Parathyroid adenoma (tissue), 2 donors: ENCODE data around the gene PRG3.

Experiments used
- H2AFZ ChIP-seq: fragments of 300-600 bp; sonication (generic); one replicate; pipeline ENCODE4 v1.7.0; 2017; ENCODE audit warnings: antibody characterized with exemption, mild to moderate bottlenecking
- H3K27ac ChIP-seq: fragments of 300-600 bp; sonication (generic); one replicate; pipeline ENCODE4 v1.7.0; 2017
- H3K27me3 ChIP-seq: fragments of 300-600 bp; sonication (generic); one replicate; pipeline ENCODE4 v1.7.0; 2017; ENCODE audit warnings: low read length; ENCODE audit not compliant: control insufficient read depth, insufficient read depth
- H3K36me3 ChIP-seq: fragments of 300-600 bp; sonication (generic); one replicate; pipeline ENCODE4 v1.7.0; 2017; ENCODE audit warnings: low read length; ENCODE audit not compliant: control insufficient read depth, insufficient read depth
- H3K4me1 ChIP-seq: fragments of 300-600 bp; sonication (generic); one replicate; pipeline ENCODE4 v1.7.0; 2017; ENCODE audit warnings: control low read depth
- H3K4me2 ChIP-seq: fragments of 300-600 bp; sonication (generic); one replicate; pipeline ENCODE4 v1.7.0; 2017; ENCODE audit warnings: low read length
- H3K4me3 ChIP-seq: fragments of 300-600 bp; sonication (generic); one replicate; pipeline ENCODE4 v1.7.0; 2017; ENCODE audit warnings: low read depth, low read length
- H3K79me2 ChIP-seq: fragments of 300-600 bp; sonication (generic); one replicate; pipeline ENCODE4 v1.7.0; 2017; ENCODE audit warnings: control low read depth
- H3K9ac ChIP-seq: fragments of 300-600 bp; sonication (generic); one replicate; pipeline ENCODE4 v1.7.0; 2017; ENCODE audit warnings: mild to moderate bottlenecking
- H3K9me3 ChIP-seq: fragments of 300-600 bp; sonication (generic); one replicate; pipeline ENCODE4 v1.7.0; 2017; ENCODE audit warnings: low read length; ENCODE audit not compliant: control insufficient read depth
- TF ChIP-seq, protein P1 (sequence below): fragments of 300-600 bp; sonication (generic); IDR thresholded peaks from one replicate; pipeline ENCODE4 v1.7.0; 2017; ENCODE audit warnings: antibody characterized with exemption, mild to moderate bottlenecking
- donor health status: primary hyperparathyroidism.

PRG3 gene, protein sequence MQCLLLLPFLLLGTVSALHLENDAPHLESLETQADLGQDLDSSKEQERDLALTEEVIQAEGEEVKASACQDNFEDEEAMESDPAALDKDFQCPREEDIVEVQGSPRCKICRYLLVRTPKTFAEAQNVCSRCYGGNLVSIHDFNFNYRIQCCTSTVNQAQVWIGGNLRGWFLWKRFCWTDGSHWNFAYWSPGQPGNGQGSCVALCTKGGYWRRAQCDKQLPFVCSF

DNA sequence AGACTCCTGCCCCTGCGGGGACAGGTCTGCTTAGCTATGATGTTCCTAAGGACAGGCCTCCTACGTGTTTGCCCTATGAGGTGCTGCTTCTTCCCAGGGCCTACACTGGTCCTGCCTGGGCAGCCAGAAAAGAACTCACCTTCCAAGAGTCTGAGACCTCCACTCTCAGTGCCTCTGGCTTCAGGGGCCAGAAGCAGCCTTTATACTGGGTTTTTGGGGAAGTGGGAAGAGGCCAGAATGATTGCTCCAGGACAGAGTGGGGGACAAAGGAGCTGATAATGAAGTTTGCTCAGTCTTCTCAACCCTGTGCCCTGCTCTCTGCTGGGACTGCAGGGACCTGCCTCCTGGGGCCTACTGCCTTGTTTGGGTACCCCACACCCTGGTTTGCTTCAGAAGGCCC, at the start of gene PRG3:
PRG3 (minus strand) TSS at position 176 of the 400 bp plus-strand sequence. CDS start 442 bp downstream, outside the sequence.
- Histone ChIP-seq H3K9me3 (no peaks in the 10 kb centered on the region), H3K36me3 (no peaks in the 10 kb centered on the region), H3K4me2 (no peak within 1 kb of the TSS), H3K9ac (no peak within 1 kb of the TSS), H3K27ac (no peak within 1 kb of the TSS), H3K4me1 (no peaks in the 10 kb centered on the region), H3K4me3 (no peak within 1 kb of the TSS), H2AFZ (no peak within 1 kb of the TSS), H3K79me2 (no peaks in the 10 kb centered on the region), H3K27me3 (no peaks in the 10 kb centered on the region)
- TF ChIP-seq, protein P1, sequence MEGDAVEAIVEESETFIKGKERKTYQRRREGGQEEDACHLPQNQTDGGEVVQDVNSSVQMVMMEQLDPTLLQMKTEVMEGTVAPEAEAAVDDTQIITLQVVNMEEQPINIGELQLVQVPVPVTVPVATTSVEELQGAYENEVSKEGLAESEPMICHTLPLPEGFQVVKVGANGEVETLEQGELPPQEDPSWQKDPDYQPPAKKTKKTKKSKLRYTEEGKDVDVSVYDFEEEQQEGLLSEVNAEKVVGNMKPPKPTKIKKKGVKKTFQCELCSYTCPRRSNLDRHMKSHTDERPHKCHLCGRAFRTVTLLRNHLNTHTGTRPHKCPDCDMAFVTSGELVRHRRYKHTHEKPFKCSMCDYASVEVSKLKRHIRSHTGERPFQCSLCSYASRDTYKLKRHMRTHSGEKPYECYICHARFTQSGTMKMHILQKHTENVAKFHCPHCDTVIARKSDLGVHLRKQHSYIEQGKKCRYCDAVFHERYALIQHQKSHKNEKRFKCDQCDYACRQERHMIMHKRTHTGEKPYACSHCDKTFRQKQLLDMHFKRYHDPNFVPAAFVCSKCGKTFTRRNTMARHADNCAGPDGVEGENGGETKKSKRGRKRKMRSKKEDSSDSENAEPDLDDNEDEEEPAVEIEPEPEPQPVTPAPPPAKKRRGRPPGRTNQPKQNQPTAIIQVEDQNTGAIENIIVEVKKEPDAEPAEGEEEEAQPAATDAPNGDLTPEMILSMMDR, result no peak

DNA sequence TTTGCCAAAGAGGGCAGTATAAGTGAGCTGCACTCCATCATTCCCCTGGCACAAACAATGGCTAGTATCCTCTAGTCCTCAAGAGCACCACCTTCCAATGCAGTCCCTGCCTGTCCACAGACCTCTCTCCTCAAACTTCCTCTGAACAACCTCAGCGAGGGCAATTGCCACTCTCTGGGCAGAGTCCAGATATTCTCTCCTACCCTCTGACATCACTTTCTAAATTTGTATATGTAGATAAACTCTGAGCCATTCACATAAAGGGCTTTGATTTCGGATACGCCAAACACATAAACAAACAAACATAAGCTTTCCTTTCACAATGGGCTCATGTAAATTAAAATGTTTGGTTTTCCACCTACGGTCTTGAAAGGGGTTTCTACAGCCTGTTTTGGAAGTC, 49.0 kb upstream of the PRG3 start:
- TF ChIP-seq, protein P1, result no peak
- H3K4me2 ChIP-seq, result no peak overlapping the region
- H3K4me3 ChIP-seq, result no peak overlapping the region
- no peak overlapping the region for H3K27ac ChIP-seq
- H3K9ac ChIP-seq, result no peak overlapping the region
- H3K27me3 ChIP-seq, result no peaks in the 10 kb centered on the region
- H3K9me3 ChIP-seq, result no peaks in the 10 kb centered on the region
- no peaks in the 10 kb centered on the region for H3K36me3 ChIP-seq
- no peaks in the 10 kb centered on the region for H3K4me1 ChIP-seq
- H2AFZ ChIP-seq, result no peak overlapping the region
- H3K79me2 ChIP-seq, result no peaks in the 10 kb centered on the region

DNA sequence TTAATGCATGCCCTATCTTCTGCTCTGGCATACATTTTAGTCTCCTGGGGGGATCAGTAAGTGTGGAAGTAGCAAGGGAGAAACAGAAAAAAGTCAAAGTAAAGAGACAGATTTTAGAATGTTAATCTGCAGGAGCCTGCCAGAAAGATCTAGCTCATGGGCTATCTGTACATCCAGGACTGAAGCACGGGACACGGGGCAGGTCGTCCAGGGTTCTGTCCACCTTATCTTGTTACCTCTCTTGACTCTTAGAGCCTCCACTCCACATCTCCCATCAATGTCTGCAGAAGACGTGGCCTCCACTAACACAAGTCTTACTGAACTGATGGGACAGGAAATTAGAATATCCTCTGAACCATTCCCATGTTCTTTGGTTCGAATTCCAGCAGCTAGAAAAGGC, 47.7 kb upstream of the PRG3 start:
- H3K4me3 ChIP-seq, result no peak overlapping the region
- H3K9ac ChIP-seq, result no peak overlapping the region
- H3K4me1 ChIP-seq, result no peaks in the 10 kb centered on the region
- no peak overlapping the region for H2AFZ ChIP-seq
- H3K9me3 ChIP-seq, result no peaks in the 10 kb centered on the region
- H3K36me3 ChIP-seq, result no peaks in the 10 kb centered on the region
- no peak overlapping the region for H3K27ac ChIP-seq
- H3K27me3 ChIP-seq, result no peaks in the 10 kb centered on the region
- H3K79me2 ChIP-seq, result no peaks in the 10 kb centered on the region
- TF ChIP-seq, protein P1, result no peak
- no peak overlapping the region for H3K4me2 ChIP-seq

DNA sequence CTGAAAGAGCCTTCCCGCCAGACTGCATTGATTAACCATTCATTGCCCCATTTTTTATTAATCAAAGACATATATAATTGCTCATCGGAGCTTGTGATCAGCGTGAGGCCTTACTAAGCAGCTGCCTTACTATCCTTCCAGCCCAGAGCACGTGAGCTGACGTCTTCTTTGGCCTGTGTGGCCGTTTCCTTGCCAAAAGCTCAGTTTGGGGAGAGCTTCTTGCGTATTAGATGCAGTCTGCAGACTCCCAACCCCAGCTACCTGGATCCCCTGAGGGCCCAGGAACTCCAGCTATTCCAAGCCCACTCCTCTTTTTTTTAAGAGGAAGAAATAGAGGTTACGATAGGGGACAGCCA, 46.8 kb upstream of the PRG3 start:
- no peak overlapping the region for H2AFZ ChIP-seq
- H3K9ac ChIP-seq, result no peak overlapping the region
- no peaks in the 10 kb centered on the region for H3K27me3 ChIP-seq
- TF ChIP-seq, protein P1, result no peak
- H3K4me1 ChIP-seq, result no peaks in the 10 kb centered on the region
- peak overlapping the region; percentile 72 for H3K27ac ChIP-seq
- no peak overlapping the region for H3K4me3 ChIP-seq
- no peaks in the 10 kb centered on the region for H3K9me3 ChIP-seq
- no peaks in the 10 kb centered on the region for H3K36me3 ChIP-seq
- H3K79me2 ChIP-seq, result no peaks in the 10 kb centered on the region
- H3K4me2 ChIP-seq, result no peak overlapping the region
